GM21825 (cell line): Measurements from ENCODE around the gene DOK7.

Experiments used
- ATAC-seq: cut with Tn5 transposase; IDR thresholded peaks from one replicate; pipeline ENCODE4 v1.9.1; 2021; ENCODE audit warnings: mild to moderate bottlenecking, moderate library complexity; ENCODE audit not compliant: unreplicated experiment

The DOK7 gene

GRCh38 chr4:3427706-3428446, 35.2 kb upstream of the DOK7 start:
- no peak for ATAC-seq

DNA sequence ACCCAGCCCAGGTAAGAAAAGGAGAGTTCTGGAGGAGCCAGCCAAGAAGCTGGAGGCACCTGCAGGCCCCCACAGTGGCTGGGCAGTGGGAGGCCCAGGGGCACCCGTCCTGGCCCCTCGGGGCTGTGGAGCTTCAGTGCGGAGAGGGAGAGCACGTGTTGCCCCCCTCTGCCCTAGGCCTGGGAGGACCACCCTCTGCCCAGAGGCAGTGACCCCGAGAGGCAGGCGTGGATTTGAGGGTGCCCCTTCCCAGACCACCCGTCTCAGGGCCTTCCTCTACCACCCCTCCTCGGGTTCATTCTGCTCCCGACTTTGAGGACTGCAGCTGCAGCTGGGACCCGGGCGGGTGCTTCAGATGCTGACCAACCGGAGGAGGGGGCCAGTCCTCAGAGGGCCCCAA, 33.5 kb upstream of the DOK7 start:
- no peak for ATAC-seq

DNA sequence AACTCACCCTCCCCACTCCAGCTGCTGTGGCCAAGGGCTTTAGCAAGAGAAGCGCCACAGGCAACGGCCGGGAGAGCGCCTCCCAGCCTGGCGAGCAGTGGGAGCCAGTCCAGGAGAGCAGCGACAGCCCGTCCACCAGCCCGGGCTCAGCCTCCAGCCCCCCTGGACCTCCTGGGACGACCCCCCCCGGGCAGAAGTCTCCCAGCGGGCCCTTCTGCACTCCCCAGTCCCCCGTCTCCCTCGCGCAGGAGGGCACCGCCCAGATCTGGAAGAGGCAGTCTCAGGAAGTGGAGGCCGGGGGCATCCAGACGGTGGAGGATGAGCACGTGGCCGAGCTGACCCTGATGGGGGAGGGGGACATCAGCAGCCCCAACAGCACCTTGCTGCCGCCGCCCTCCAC, 32.6 kb upstream of the DOK7 start:
- ATAC-seq = no peak

DNA sequence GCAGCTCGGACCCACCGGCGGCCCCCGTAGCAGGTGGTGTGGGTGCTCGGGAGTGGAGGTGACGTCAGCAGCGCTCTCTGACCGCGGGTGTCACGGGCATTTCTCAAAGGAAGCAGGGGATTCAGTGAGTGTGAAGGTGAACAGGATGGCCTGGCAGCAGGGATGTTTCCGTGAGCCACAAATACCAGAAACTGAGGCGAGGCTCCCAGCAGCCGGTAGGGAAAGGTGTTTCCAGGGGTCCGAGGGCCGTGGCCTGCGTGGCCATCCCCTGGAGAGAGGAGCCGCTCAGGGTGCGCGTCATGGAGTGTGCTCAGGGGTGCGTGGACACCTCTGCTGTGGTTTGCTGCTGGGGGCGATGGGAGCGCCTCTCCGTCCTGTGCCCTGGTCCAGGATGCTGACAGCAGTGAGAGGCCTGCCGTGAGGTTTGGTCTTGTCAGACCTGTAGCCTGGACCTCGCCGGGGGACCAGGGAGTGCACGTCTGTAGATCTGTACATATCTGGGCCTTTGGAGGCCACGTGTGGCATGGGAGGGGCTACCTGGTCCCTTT, 31.6 kb upstream of the DOK7 start:
- ATAC-seq = no peak

DNA sequence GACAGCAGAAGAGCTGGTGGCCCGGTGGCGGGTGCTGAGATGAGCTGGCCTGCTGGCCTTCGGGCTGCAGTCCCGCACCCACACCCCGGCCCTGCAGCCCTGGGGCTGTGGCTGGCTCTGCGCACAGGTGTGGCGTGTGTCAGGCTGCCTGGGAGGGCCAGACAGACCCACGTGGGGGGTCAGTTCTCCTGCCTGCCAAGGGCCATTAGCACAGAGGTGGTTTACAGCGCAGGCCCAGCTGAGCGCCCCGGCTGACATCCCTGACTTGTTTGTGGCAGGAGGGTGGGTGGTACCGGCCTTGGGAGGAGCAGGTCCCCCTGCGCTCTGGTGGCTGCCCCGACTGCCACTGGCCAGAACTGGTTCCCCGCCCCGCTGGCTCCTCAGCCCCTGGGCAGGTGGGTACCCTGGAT, 30.7 kb upstream of the DOK7 start:
- ATAC-seq = no peak

DNA sequence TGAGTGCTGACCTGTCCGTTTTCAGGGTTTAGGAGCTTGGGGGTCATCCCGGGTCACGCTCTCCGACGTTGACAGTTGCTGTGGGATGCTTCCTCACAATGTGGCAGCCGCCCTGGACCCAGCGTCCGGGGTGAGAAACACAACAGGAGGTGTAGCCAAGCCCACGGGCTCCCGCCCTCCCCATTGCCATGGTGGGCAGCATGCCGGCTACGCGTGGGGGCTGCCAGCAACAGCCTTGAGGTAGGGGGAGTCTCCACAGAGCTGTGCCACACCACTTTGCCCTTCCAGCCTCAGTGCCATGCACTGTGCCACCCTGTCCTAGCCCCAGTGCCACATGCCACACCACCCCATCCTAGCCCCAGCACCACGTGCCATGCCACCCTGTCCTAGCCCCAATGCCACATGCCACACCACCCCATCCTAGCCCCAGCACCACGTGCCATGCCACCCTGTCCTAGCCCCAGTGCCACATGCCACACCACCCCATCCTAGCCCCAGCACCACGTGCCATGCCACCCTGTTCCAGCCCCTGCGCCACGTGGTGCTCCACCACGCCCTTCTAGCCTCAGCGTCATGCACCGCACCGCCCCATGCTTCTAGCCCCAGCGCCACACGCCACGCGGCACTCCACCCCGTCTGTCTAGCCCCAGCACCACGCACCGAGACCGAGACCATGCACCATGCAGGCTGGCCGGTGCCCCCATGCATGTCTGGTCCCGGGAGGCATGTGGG, 29.8 kb upstream of the DOK7 start:
- no peak for ATAC-seq

DNA sequence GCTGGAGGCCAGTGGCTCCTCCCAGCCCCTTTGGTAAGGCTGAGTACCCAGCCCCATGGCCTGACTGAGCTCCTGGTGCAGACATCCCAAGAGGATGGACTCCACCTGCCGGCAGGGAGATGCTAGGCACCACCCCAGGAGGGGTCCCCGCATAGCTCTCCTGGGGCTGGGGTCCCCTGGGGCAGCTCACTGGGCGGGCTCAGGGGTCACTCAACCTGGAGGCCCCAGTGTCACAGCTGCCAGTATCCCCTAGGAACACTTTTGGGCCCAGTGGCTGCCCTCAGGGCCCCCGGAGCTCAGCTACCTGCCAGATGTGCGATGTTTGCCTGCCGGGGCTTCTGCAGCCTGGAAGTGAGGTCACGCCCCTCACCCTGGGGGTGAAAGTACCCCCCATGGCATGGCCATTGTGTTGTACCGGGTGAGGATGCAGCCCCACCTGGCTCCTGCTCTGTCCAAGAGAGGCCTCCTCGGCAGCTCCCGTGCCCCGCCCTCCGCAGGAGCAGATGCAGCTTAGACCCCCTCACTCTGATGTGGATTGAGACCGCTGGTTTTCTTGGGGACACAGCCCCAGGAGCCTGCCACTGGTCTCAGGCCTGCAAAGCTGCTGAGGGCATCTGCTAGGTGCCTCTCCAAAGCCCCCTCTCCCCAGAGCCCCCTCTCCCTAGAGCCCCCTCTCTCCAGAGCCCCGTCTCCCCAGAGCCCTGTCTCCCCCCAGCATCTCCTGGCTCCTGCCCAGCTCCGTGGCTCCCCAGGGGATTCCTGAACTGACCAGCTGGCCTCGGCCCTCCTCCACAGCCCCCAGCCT, 28.0 kb upstream of the DOK7 start:
- ATAC-seq = no peak

DNA sequence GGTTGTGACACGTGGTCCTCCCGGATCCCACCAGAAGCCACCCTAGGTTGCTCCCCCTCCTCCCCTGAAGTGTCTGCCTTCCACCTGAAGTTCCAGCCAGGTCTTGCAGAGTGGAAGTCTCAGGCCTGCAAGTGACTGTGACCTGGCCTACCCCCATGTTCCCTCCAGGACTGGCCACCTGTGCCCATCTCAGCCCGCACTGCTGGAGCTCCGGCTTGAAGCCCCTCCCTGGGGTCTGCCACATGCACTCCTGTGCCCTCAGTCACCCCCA, 27.5 kb upstream of the DOK7 start:
- no peak for ATAC-seq

DNA sequence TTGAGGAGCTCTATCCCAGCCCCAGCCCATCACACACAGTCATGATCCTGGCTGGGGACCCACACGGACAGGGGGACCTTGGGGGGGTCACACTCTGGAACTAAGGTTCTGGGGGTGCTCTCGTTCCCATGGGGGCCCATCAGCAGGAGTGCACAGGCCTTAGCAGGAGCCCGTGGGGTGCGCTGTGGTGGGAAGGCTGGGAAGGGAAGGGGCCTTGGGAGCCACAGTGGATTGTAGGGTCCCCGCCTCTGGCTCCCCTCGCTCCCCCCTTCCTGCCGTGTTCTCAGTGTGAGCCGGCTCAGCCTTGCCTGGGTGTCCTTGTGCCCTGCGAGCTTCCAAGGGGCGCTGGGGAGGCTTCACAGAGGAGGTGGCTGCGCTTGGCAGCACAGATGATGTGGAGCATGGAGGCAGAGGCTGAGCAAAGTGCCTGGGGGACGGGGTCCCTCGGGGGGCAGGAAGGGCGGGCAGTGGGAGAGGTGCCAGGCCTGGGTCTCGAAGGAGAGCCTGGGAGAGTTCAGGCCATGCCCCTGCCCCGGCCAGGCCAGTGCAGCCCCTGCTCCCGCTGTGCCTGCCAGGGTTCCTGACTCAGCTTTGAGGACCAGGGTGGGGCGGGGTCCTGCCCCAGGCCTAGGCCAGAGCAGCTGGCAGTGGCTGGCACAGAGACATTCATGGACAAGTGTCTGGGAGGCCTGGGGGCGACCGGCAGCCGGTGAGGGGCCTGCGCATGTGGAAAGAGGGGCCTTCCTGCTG, 26.9 kb upstream of the DOK7 start:
- no peak for ATAC-seq

DNA sequence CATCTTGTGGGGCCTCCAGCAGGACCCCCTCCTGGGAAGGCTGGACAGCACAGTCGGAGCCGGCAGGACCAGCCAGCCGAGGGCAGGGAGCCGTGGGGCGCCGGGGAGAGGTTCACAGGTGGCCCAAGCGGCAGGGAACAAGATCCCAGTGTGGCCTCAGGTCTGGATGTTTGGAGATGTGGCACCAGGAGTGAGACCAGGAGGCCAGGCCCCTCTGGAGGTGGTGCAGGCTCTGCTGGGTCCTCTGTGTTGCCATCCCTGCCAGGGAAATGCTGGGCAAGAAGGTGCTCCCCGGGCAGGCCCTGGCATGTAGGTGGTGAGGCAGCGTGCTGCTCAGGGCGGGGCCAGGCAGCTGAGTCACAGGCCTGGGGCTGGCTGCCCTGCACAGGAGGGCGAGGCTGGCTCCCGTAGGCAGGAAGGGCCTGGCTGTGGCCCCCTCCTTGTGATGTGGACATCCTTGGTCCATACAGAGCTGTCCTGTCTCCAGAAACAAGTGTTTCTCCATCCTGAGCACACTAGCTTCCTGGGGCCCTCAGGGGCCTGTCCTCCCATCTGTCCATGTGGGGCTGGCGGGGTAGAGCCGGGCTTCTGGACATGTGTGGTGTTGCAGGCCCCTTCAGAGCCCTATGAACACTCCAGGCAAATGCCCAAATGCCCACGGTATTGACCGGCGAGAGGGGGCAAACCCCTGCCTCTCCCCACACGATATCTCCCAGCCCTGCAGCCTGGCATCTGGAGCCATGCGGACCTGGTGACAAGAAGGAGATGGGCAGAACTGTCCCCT, 26.1 kb upstream of the DOK7 start:
- no peak for ATAC-seq

GRCh38 chr4:3437582-3437936, 25.5 kb upstream of the DOK7 start:
- no peak for ATAC-seq

DNA sequence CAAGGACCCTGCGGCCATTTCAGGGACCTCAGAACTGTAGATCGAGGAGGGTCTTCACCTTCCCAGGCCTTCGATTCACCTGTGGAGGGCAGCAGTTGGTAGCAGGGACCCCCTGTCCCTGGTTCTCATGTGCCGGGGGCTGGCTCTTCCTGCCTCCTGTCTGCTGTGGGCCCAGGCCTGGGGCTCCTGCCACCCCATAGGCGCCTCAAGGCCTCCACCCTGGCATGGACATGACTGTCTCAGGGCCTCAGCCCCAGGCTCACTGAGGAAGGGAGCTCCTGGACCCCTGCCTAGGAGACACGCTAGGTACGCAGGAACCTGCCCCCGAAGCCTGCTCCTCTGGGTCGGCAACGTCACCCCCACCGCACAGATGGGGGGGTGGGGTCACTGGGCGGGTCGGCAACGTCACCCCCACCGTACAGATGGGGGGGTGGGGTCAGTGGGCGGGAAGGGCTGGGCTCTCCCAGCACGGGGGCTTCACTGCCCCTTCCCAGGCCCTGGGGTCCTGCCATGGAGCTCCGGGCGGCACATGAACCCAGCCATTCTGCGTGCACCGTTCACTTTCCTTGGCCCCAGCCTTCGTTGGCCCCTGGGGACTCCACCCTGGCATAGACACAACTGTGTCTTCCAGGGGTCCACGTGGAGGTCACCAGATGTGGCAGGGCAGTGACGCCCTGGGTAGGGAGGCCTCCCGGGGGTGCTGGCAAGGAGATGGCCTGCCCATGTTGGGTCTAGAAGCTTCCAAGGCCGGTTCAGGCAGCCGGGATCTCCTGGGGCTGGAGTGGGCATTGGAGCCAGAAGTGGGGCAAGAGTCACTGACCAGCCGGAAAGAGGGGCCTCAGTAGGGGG, 24.9 kb upstream of the DOK7 start:
- no peak for ATAC-seq

- ATAC-seq = no peak
Measured at GRCh38 chr4:3438847-3439180, 24.3 kb upstream of the DOK7 start.

GRCh38 chr4:3439391-3439790, 23.7 kb upstream of the DOK7 start:
- ATAC-seq = no peak

DNA sequence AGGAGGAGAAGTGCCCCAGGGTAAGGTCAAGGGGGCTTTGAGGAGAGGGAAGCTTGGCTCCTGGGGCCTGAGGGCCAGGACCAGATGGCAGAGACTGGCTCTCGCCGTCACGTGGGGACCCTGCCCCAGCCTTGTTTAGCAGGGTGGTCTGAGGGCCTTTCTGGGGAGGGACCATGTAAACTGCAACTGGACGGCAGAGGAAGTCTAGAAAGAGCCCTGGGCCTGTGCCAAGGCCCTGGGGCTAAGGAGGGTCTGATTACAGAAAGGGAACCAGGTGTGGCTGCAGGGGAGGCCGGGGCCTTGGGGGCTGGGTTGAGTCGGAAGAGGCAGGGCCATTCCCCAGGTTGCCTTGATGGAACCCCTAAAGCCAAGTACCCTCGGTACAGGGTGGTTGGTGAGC, 23.1 kb upstream of the DOK7 start:
- ATAC-seq = no peak

- ATAC-seq = no peak
Measured at GRCh38 chr4:3440979-3441500, 22.1 kb upstream of the DOK7 start.

DNA sequence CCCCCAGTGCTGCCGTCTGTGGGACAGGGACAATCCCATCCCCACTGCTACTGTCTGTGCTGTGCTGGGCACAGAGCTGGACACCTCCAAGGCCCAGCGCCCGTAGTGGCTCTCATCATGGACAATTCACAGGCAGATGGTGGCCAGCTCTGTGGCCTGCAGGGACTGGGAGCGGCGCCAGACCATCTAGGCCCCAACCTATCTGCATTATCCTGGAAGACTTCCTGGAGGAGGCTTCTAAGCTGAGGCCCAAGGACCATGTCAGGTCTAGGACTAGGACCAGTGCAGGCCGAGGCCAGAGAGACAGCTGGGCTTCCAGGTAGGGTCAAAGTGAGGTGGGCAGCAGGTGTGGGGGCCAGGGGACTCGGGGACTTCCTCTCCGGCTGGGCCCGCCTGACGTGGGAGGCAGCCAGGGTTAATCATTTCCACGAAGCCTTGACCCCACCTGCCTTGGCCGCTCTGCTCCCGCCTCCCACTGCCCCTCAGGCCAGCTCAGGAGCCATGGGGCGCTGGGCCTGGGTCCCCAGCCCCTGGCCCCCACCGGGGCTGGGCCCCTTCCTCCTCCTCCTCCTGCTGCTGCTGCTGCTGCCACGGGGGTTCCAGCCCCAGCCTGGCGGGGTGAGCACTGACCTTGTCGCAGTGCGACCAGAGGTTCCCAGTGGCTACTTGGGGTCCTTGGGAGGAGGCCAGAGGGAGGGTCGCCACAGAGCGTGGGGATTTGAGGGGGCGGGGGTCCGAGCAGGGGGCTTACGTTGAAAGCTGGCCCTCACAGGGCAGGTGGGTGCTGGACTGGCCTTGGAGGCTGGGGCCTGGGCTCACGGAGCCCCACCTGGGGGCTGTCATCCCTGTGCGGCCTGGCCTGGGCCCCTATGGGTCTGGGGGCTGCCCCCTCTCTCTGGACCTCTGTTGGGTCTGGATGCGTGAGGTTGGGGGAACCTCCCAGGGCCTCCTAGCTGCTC, 21.3 kb upstream of the DOK7 start, which contains the start of gene HGFAC:
Gene HGFAC (plus strand): TSS at position 468 of the 959 bp plus-strand sequence. CDS start 34 bp downstream, at position 502.
- ATAC-seq = no peak

- ATAC-seq = no peak
Measured at GRCh38 chr4:3442460-3442958, 20.6 kb upstream of the DOK7 start.
